Embryonic facial prominence (tissue), 1 donor: ENCODE data around the gene FRMD4A.
"Not testable (repeated sequence)": the region's sequence is repeated elsewhere in the genome, so short reads cannot be mapped to it uniquely, and the experiment has no call there.

ENCODE experiments used
- DNase-seq: peaks from one replicate; pipeline ENCODE4 v3.0.0-alpha.2; 2016; ENCODE audit errors: extremely low spot score

FRMD4A gene

DNA sequence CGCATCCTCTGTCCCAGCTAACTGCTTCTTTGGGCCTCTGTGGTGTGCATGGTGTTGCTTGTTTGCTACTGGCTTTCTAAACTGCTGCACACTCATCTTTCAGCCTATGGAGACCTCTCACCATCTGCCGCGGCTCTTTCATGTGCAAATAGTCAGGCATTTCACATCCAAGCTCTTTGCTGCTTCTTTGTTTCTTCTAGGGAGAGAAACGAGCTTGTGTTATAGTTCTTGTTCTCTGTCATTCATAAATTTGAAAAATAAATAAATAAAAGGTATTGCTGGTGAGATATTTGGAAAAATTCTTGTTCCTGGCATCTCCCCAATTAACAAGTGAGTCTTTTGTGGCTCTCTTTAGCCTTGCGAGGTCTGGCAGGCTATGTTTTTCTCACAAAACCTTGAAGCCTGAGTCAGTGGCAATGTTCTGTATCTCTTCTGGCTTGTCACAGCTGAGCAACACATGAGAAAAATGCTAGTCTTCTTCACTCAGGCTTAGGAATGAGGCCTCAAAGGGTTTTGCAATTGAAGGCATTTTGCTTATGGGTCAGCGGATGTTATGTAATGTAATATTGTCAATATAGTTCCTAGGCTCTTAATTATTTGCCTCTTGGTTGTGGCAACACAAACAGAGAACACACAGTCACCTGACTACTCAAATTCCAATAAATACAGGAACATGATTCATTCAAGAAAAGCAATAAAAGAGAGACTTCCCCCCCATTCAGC is 274.0 kb downstream of the FRMD4A start:
- DNase-seq, result no peak

DNA sequence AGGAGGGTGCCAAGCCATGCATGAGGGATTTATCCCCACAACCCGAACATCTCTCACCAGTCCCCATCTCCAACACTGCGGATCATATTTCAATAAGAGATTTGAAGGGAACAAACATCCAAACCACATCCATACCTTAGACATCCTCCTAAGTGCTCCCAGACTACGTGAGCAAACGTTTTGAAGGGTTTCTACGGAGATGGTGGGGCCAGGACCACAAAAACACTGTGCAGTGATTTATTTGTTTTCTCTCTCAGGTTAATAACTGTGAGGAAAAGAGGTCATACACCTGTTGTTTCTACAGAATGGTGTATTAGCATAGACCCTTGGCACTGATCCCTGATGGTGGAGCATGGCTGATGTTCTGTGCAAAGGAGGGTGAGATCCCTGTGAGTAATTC is 277.8 kb downstream of the FRMD4A start:
- DNase-seq, result no peak

DNA sequence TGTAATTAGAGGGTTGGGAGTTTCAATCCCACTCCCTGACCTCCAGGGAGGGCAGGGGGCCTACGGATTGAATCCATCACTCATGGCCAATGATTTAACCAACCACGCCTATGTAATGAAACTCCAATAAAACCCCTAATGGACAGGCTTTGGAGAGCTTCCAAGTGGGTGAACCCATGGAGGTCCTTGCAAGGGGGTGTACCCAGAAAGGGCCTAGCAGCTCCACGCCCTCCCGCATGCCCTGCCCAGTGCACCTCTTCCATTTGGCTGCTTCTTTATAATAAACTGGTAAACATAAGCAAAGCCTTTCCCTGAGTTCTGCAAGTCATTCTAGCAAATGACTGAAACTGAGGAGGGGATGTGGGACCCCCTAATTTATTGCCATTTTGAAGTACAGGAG is 280.1 kb downstream of the FRMD4A start:
- no peak for DNase-seq

- DNase-seq, result no peak
These were observed 281.7 kb downstream of the FRMD4A start for GRCh38 chr10:14048930-14049613.

DNA sequence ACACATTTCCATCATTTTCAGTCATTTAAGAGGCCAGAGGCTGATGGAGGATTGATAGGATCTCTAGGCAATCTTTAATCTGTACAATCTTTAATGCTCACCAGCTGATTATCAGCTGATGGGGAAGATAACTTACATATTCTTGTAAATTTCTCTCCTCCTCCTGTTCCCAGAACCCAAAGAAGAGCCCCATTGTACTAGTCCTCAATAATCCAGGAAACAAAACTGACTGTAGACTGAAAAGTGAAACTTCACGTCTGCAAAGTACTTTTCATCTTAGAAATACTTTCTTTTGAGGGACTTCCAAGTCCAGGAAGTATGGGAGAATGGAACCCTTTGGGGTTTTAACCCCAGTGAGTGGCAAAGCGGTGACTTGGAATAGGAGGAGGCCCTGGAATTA is 283.3 kb downstream of the FRMD4A start:
- DNase-seq, result no peak

DNA sequence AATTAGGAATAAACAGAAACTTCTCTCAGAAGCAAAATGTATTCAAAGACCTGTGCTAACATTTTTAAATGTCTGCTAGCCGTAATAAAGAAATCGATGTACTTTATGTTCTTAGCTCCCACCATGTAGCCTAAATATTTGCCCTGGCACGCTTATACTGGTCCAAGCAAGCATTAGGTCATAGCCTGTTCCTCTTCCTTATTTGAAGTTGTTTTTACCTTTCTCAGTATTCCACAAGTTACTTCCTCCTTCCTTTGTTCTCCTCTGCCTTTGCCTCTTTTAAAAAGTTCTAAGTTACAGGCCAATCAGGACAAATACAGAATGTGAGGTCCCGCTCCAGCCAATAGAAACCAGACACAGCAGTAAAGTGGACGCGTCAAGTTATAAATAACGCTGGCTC is 288.7 kb downstream of the FRMD4A start:
- DNase-seq, result not testable (repeated sequence)

- no peak for DNase-seq
These were observed 289.7 kb downstream of the FRMD4A start for GRCh38 chr10:14040787-14041631.

DNA sequence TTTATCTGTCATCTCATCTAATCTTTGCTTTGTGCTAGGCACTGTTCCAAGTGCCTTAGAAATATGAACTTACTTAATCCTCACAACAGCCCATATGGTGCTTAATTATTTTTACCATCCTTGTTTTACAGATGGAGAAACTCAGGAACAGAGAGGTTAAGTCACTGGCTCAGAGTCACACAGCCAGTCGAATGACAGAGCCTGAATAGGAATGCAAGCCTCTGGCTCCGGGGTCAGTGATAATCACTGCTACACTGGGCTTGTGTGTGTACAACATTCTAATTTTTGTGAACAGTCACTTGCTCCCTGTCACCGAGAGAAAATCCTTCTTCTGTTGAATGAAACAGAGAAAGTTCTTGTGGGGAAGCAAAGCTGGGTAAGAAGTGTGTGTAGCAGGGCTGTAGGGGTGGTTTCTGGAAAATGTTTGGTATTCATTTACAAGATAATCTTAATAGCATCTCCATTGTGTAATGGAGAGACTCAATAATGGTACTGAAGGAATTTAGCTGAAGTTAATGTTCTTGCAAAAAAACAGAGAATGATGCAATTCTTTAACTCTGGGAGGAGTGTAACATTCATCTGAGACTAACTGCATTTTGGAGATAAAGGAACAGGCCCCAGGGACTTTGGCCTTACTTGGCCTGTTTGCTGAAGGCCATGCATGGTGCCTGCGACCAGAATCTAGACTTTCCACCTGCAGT is 290.6 kb downstream of the FRMD4A start:
- DNase-seq, result no peak

GRCh38 chr10:14036233-14036632 is 294.5 kb downstream of the FRMD4A start:
- no peak for DNase-seq

DNA sequence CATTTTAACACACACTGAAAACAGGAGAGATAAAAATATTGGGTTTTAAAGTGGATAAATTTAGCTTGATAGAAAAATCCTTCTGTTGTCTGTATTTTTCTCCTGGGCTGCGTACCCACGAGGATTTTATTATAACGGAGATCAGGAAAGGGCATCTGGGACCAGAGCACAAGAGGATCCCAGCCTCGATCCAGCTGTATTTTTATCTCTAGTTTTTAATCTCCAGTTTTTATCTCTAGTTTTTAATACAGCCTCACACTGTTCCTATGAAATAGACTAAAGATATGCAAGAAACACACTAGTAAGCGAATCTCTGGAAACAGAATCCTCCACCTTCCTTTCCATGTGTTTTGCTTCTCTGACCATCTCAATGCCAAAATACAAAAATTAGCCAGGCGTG is 295.2 kb downstream of the FRMD4A start:
- DNase-seq, result no peak

GRCh38 chr10:14032406-14032998 is 298.2 kb downstream of the FRMD4A start:
- DNase-seq, result no peak

- no peak for DNase-seq
These were observed 304.4 kb downstream of the FRMD4A start for GRCh38 chr10:14026325-14026724.

- DNase-seq, result no peak
These were observed 305.2 kb downstream of the FRMD4A start for GRCh38 chr10:14025283-14026189.

DNA sequence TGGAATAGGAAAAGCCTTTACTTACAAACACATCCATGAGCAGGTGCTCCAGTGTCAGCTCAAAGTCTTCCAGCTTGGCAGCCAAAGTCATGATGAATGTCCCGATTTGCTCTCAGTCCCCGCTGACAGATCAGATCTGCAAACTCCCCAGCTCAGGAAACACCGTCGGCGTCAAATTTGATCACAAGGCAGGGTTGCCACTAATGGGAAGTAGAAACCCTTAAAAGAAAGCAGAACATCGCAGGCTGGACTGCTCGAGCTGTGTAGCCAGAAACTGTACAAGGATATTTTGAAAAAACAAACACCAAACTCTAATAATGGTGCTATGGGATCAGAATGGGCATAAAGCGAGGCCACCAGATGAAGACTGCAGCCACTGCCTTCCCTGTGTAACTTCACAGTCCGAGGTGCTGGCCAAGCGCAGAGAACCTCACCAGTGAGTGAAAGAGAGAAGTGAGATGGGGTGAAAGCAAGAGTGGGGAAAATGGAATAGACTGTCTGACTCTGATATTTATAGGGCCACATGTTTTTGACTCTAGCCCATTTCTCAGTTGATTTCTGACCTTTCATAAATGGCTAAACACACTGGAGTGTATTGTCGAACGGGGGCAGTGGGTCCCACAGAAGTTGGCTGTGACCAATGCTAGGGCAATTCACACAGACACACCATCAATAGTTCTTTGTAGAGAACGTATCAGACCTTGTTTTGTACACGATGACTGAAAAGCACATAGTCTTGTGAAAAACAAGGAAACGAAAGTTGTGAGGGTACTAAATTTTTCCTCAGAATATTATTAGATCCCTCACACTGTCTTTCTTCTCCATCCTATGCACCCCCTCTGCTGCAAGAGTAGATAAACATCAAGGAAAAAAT is 306.2 kb downstream of the FRMD4A start:
- no peak for DNase-seq

DNA sequence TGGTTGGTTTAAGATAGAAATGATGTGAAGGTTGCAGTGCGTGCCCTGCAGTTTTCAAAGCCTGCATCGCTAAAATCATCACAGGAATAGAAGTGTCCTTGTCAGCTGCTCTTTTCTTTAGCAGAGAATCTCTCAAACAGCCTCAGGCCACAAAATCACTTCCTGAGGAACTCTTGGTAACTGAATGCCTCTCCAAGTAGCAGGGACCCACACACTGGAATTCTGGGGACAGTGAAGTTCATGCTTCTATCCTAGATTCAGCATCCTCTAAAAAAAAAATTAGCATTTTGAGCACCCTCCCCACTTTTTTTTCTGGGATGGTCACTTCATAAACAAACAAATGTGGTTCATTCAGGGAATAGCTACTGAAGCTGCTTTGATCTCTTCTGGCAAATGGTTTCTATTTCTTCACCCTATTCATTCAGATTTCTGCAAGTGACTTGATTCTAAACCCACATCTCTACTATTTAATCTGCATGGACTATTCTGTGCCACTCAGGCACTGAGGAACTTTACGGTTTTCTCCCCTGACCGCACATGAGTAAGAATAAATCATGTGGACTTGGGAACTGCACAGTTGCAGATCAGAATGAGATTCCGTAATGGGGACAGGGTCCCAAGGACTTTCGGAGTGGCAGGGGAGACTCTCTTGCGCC is 306.9 kb downstream of the FRMD4A start:
- DNase-seq, result no peak

- DNase-seq, result no peak
These were observed 307.6 kb downstream of the FRMD4A start for GRCh38 chr10:14022954-14023672.

DNA sequence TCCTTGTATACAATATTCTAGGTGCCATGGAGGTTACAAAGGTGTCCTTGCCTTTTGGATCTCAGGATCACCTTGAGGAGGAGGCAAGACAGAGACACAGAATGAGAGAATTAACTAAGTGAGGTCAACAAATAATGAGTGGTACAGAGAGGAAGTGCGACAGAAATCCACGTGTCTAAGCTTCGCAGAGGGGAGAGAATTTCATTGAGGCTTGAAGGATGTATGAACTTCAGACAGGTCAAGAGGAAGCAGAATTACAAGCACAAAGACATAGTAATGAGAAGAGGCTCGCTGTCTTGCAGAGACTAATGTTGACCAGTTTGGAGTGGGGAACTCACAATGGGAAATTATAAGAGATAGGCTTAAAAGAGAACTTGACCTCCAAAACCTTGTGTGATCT is 308.7 kb downstream of the FRMD4A start:
- DNase-seq, result no peak

DNA sequence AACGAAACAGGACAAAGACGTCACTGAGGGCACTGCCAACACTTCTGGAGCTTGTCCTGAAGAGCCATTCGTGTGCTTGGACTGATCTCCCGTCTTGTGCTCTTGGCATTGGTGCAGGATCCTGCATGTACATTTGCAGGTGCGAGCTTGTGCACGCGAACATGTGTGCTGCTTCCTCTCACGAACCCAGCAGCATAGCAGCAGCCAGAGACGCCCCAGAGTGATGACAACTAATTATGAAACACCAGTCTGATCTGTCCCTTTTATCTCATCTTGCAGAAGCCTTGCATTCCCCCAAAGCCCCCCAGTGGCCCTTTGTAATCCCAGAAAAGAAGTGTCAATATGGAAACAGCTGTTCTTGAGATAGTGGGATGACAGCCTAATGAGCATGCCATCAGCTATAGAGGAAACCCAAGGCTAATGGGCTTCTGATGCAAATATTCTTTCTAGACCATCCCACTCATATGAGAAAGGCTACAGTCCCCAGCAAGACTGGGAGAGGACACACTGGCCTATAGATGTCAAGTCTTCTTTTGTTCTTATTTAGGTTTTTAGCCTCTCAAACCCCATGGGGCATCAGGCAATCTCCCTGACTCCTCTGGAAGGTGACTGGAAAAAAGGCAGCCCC is 310.6 kb downstream of the FRMD4A start:
- DNase-seq, result no peak
